DMS114 treated with DMSO at 0.1 percent for 48 hours (cell line): ENCODE measurements around the gene CDH22.

Experiments
- DNase-seq: peaks from one replicate; lab custom pipeline; 2025; ENCODE audit not compliant: unreplicated experiment; lab: John Stamatoyannopoulos, UW

Gene CDH22

GRCh38 chr20:46200582-46201570 lies 107.4 kb downstream of the CDH22 start:
- DNase-seq = no peak

GRCh38 chr20:46199198-46199597 lies 109.1 kb downstream of the CDH22 start:
- DNase-seq = no peak

DNA sequence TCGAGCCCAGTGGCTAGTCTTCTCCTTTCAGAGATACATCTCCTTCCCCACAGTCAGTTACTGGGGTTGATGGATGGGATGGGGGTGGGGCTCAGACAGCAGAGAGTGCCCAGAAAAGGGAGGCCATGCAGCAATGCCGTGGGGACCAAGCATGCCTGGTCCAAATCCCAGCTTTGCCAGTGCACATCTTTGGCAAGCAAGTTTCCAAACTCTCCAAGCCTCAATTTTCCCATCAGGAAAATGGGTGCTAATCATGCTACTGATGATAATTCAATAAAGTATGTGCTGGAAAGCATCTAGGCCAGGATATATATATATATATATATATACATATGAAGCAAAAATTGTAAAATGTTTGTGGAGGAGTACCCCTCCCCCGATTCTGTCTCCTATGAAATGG lies 111.3 kb downstream of the CDH22 start:
- no peak for DNase-seq

GRCh38 chr20:46195264-46196036 lies 112.8 kb downstream of the CDH22 start:
- DNase-seq = no peak

GRCh38 chr20:46194409-46194808 lies 113.9 kb downstream of the CDH22 start:
- DNase-seq = no peak

GRCh38 chr20:46192376-46192944 lies 115.8 kb downstream of the CDH22 start:
- DNase-seq = no peak

GRCh38 chr20:46191611-46192010 lies 116.7 kb downstream of the CDH22 start:
- no peak for DNase-seq

DNA sequence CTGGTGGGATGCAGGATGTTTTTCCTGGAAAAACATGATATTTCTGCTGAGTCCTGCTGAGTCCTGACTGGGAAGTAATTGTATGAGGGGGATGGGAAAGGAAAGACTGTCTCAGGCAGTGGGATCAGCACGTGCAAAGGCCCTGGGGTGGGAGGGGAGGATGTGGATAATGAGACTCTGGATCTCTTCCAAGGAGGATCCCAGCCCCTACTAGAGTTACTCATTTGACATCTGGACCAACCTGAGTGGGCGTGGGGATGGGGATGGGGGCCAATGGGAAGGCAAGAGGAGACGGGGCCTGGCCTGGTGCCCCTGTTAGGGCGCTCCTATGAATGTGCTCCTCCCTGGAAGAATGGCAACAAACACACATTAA lies 117.1 kb downstream of the CDH22 start:
- DNase-seq = no peak

GRCh38 chr20:46190478-46191167 lies 117.7 kb downstream of the CDH22 start:
- DNase-seq = no peak

- no peak for DNase-seq
These were observed 119.3 kb downstream of the CDH22 start for GRCh38 chr20:46188866-46189541.

DNA sequence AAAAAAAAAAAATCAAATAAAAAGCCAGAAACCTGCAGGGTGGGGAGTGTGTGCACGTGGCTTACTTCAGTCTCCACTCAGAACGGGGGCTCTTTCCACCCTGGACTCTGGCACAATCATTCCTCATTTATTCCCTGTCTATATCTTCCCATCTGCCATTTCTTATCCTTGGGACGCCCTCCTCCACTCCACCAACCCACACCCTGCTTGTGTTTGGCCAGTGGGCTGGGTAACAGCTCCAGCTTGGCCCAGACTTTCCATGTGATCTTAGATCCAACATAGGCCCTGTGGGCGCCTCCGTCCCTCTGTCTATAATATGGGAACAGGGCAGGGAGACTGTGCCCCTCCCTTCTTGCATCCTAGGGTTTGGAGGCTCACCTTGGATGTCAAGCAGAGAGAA lies 122.1 kb downstream of the CDH22 start:
- no peak for DNase-seq

DNA sequence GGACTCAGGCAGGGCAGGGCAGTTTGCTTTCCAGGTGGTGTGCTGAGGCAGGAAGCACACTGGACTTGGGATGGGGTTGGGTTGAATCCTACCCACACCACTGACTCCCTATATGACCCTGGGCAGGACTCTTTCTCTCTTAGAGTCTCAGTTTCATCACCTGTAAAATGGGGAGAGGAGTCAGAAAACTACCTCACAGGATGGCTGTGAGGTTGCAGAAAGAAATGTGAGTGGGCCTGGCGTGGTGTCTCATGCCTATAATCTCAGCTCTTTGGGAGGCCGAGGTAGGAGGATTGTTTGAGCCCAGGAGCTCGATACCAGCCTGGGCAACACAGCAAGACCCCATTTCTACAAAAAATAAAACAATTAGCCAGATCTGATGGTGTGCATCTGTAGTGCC lies 122.9 kb downstream of the CDH22 start:
- DNase-seq = no peak

DNA sequence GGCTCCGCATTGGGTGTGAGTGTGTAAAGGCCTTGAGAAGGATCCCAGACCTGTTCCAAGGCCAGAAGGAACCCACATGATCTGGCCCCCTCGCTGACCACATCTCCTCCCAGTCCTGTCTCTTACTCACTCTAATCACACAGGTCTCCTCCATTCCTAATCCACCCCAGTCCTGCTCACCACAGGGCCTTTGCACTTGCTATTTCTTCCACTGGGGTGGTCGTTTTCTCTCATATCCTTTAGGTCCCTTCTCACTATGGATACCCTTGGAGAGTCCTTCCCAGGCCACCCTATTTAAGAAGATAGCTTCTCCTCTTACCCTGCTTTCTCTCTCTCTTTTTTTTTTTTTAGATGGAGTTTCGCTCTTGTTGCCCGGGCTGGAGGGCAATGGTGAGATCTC lies 124.5 kb downstream of the CDH22 start:
- no peak for DNase-seq

DNA sequence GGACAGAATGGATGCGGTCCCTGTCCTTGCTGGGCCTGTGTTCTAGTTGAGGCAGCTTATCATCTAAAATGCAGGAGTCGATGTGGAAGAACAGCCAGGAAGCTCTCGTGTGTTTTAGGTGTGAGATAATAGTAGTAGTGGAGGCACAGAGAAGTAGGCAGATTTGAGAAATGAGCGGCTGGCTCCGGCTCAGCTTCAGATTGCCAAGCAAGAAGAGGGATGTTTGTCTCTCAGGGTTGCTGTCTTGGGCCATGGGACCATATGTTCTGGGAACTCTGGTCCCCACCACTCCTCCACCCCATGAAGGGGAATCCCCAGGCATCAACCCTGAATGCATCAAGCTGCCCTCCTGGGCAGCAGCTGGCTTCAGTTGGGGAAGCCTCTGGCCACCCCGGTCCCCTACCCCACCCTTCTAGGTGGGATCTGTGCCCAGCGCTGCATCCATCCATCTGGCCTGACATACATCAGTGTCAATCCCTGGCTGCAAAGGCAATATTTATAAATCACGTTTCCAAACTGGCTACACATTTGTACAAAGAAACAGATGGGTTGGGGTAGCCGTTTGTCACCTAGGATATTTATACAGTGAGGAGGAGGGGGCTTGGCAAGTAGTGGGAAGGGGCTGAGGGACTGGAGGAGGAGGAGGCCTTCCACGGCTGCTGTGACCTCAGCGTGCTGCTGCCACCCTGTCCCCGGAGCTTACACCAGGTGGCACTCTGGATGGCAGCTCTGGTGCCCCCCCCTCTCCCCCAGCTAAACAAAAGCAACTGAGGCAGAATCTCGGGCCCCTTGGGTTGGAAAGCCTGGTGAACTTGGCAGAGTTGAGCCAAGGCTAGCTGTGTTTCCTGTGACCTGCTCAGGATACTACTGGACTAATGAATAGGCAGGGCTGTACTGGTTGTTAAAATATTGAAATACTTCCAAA lies 125.8 kb downstream of the CDH22 start:
- DNase-seq = no peak

DNA sequence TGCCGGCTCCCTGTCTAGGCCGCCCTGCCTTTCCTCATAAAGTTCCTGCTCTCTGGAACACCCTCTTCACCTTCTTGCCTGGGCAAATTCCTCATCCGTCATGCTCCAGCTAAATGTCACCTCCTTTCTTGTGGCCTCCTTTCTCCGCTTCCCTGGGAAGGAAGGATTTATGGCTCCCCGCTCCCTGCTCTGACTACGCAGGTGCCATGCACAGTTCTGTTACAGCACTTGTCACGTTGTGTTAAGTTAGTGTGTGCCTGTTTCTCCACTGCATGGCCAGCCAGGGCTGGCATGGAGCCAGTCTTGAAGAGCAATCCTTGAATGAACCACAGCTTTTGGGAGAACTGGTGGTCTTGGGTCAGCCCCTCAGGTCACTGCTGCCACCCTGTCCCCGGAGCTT lies 128.4 kb downstream of the CDH22 start:
- DNase-seq = no peak

DNA sequence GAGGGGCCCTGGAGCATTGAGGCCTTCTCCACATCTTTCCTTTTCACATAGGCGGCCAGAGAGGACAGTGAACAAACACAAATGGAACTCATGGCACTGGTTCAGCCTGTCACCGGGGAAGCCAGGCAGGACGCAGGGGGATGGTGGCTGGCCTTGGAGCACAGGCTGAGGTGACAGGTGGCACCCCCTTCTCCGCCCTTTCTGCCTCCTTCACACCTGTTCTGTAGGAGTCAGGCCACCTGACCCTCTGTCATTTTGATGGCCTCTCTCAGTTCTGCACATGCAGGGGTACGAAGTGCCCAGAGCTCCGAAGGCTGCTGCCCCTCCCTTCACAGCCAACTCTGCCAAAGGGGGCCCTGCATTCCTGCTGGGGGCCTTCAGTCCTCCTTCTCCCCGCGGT lies 129.4 kb downstream of the CDH22 start:
- no peak for DNase-seq

- DNase-seq = no peak
These were observed 130.5 kb downstream of the CDH22 start for GRCh38 chr20:46177768-46178167.

DNA sequence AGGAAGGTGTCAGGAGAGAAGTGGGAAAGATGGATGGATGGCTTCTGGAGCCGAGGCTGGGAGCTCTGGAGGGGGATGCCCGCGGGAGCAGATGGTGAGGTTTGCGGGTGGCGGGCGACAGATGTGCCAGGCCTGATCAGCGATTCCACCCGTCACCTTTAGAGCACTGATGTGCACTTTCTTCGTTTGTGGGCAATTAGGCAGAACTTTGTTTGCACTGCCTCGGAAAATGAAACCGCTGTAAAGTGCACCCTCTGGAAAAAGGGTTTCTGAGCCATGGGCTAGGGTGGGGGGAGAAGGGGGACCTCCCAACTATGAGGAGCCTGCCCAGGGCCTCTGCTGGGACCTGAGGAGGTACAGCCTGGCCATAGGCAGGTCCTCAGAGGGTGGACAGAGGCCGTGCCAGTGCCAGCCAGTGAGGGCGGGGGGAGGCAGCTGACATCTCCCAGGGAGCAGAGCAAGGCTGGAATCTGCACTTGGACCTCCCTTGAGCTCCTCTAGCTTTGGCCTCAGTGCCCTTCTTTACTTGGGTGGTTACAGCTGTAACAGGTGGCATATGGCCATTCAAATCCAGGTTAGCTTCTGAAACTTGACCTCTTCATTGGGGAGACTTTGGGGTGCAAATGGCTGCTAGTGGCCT lies 131.4 kb downstream of the CDH22 start:
- no peak for DNase-seq

GRCh38 chr20:46175127-46175494 lies 133.2 kb downstream of the CDH22 start:
- DNase-seq = no peak
